Neural progenitor cell (in vitro differentiated cells): ENCODE measurements around the gene C1GALT1.

ENCODE experiments used
- EZH2 ChIP-seq: fragments of 200-600 bp; sonication (generic); IDR thresholded peaks from 2 replicates; pipeline ENCODE4 v1.6.1; 2017; ENCODE audit warnings: antibody characterized with exemption, mild to moderate bottlenecking, moderate library complexity
- TF ChIP-seq, protein P1 (sequence below): fragments of 200-600 bp; sonication (generic); IDR thresholded peaks from 2 replicates; pipeline ENCODE4 v1.5.1; 2017; ENCODE audit warnings: antibody characterized with exemption, mild to moderate bottlenecking

DNA sequence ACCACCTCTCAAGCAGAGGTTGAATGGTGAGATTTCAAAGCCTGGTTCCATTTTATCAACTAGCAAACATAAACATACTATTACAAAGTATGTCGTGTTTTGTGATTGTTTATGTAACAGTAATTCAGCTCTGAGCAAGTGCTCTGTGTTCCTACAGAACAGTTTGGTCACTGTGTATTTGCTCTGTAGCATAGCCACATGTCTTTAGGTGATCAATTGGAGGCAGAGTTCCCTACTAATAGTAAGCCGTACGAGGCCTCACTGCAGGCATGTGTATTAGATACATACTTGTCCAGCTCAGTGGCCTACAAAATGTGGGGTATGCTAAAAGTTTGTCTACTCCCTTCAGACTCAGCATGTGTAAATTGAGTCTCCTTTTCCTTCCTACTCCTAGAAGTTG lies 53.0 kb downstream of the C1GALT1 start:
- TF ChIP-seq, protein P1, sequence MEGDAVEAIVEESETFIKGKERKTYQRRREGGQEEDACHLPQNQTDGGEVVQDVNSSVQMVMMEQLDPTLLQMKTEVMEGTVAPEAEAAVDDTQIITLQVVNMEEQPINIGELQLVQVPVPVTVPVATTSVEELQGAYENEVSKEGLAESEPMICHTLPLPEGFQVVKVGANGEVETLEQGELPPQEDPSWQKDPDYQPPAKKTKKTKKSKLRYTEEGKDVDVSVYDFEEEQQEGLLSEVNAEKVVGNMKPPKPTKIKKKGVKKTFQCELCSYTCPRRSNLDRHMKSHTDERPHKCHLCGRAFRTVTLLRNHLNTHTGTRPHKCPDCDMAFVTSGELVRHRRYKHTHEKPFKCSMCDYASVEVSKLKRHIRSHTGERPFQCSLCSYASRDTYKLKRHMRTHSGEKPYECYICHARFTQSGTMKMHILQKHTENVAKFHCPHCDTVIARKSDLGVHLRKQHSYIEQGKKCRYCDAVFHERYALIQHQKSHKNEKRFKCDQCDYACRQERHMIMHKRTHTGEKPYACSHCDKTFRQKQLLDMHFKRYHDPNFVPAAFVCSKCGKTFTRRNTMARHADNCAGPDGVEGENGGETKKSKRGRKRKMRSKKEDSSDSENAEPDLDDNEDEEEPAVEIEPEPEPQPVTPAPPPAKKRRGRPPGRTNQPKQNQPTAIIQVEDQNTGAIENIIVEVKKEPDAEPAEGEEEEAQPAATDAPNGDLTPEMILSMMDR, result no peak
- no peak for TF ChIP-seq EZH2
